ENCODE measurements around the gene G3BP2. TPM values are rescaled to one million over a fixed set of nuclear protein-coding genes. Genes with fewer than 3 reads are reported as not detected.
A peak's percentile ranks its signal among the peaks of the same experiment; 100 is the strongest.
"Not testable (repeated sequence)": the region's sequence is repeated elsewhere in the genome, so short reads cannot be mapped to it uniquely, and the experiment has no call there.

Gene G3BP2
- total and polyA plus RNA-seq, 7 experiments from 2014 or later, result 115 to 299 (median 164) TPM

DNA sequence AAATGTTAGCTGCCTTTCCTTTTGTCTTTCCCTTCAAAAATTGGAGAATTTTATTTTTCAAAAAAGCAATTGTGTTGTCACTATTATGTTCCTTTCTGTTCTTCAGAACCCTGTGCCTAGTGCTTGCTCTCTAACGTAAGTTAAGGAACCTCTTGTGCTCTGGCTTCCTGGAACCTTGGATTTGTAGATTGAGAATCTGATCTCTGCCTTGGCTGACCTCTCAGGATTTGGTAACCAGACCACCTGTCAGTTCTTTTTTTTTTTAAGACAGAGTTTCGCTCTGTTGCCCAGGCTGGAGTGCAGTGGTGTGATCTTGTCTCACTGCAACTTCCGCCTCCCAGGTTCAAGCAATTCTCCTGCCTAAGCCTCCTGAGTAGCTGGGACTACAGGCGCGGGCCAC is 18.9 kb upstream of the G3BP2 start:
- Mint-ChIP-seq H3K4me1 (peaks cover 0 to 33% (median 22%) of the 10 kb centered on the region in 7 donors), H3K36me3 (peaks cover 3 to 25% (median 5%) of the 10 kb centered on the region in 5 donors)
- H3K36me3 ChIP-seq (ENCODE audit: control insufficient read depth in 2 of 3, insufficient read depth in 3 of 3, low read length in 3 of 3); H3K27me3 Mint-ChIP-seq; DNase-seq; ATAC-seq; H3K9me3 Mint-ChIP-seq; CTCF ChIA-PET; H3K27ac ChIP-seq (ENCODE audit: low read depth, low read length); H3K27ac Mint-ChIP-seq; intact Hi-C loops (cut with micrococcal nuclease); H3K9me3 ChIP-seq (ENCODE audit: control insufficient read depth in 2 of 3, low read length in 3 of 3); H3K4me3 Mint-ChIP-seq; POLR2A ChIA-PET; H3K4me3 ChIP-seq (ENCODE audit: low read length); H3K27me3 ChIP-seq (ENCODE audit: control insufficient read depth in 2 of 2, insufficient read depth in 2 of 2, low read length in 2 of 2): not testable (repeated sequence)
- peaks cover 3 to 16% of the 10 kb centered on the region in 2 donors for H3K4me1 ChIP-seq (ENCODE audit: control insufficient read depth in 2 of 2, insufficient read depth in 2 of 2, low read length in 2 of 2)

DNA sequence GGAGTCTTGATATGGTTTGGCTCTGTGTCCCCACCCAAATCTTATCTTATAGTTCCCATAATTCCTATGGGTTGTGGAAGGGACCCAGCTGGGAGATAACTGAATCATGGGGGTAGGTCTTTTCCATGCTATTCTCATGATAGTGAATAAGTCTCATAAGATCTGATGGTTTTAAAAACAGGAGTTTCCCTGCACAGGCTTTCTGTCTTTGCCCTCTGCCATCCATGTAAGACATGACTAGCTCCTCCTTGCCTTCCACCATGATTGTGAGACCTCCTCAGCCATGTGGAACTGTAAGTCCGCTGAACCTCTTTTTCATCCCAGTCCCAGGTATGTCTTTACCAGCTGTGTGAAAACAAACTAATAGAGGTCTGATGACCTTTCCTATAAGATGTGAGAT is 13.9 kb upstream of the G3BP2 start:
- H3K36me3 ChIP-seq (ENCODE audit: control insufficient read depth in 2 of 3, insufficient read depth in 3 of 3, low read length in 3 of 3); H3K9me3 Mint-ChIP-seq; H3K4me3 ChIP-seq (ENCODE audit: low read length); H3K27me3 ChIP-seq (ENCODE audit: control insufficient read depth in 2 of 2, insufficient read depth in 2 of 2, low read length in 2 of 2); H3K27ac ChIP-seq (ENCODE audit: low read depth, low read length); H3K27me3 Mint-ChIP-seq; CTCF ChIA-PET; H3K9me3 ChIP-seq (ENCODE audit: control insufficient read depth in 2 of 3, low read length in 3 of 3); DNase-seq; H3K4me3 Mint-ChIP-seq; intact Hi-C loops (cut with micrococcal nuclease); ATAC-seq: not testable (repeated sequence)
- Mint-ChIP-seq H3K36me3 (peaks cover 0 to 19% (median 0%) of the 10 kb centered on the region in 5 donors), H3K27ac (peak overlapping the region in 5 of 9 donors; percentile 14 to 89 (median 67)), H3K4me1 (peaks cover 10 to 42% (median 27%) of the 10 kb centered on the region in 7 donors)
- POLR2A ChIA-PET, result interaction anchor here (0.5 to 1.2 kb wide), 4 partner anchors 8 to 39 kb away, joined by 3 to 5 read pairs (median 4); partner anchors contain the start of gene G3BP2
- H3K4me1 ChIP-seq (ENCODE audit: control insufficient read depth in 2 of 2, insufficient read depth in 2 of 2, low read length in 2 of 2), result peaks cover 18 to 24% of the 10 kb centered on the region in 2 donors

DNA sequence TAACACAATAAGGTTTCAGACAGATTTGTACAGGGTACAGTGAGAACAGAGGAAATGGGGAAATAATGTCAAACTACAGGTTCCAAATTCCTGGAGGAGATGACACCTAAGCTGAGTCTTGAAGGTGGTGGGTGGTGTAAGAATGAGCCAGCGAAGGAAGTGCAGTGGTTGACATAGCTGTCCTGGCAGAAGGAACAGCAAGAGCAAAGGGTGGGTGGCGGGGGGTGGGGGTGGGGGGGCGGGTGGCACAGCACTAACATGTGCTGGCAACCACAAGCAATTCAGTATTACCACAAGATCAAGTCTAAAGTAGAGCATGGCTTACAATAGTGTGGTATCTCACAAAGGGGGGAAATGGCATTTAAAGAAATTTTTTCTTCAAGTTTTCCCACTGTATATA is 13.1 kb upstream of the G3BP2 start:
- ChIA-PET POLR2A (interaction anchor here (1.0 to 1.2 kb wide), 3 partner anchors 13 to 37 kb away, joined by 3 to 4 read pairs (median 3); partner anchors contain the start of gene G3BP2), CTCF (interaction anchor here (0.6 to 1.3 kb wide), 3 partner anchors 13 to 781 kb away, joined by 3 read pairs; partner anchors contain the start of gene USO1)
- Mint-ChIP-seq H3K27ac (peak overlapping the region in 6 of 9 donors; percentile 3 to 93 (median 72)), H3K36me3 (peaks cover 0 to 21% (median 0%) of the 10 kb centered on the region in 5 donors), H3K9me3 (peaks cover 0 to 6% (median 3%) of the 10 kb centered on the region in 11 donors), H3K27me3 (no peaks in the 10 kb centered on the region), H3K4me3 (peak overlapping the region in 7 of 10 donors; percentile 10 to 67 (median 17)), H3K4me1 (peaks cover 10 to 47% (median 31%) of the 10 kb centered on the region in 7 donors)
- Histone ChIP-seq H3K9me3 (ENCODE audit: control insufficient read depth in 2 of 3, low read length in 3 of 3) (no peaks in the 10 kb centered on the region), H3K27ac (ENCODE audit: low read depth, low read length) (no peak overlapping the region), H3K4me1 (ENCODE audit: control insufficient read depth in 2 of 2, insufficient read depth in 2 of 2, low read length in 2 of 2) (peaks cover 18 to 24% of the 10 kb centered on the region in 2 donors), H3K4me3 (ENCODE audit: low read length) (no peak overlapping the region), H3K36me3 (ENCODE audit: control insufficient read depth in 2 of 3, insufficient read depth in 3 of 3, low read length in 3 of 3) (no peaks in the 10 kb centered on the region), H3K27me3 (ENCODE audit: control insufficient read depth in 2 of 2, insufficient read depth in 2 of 2, low read length in 2 of 2) (no peaks in the 10 kb centered on the region)
- intact Hi-C loops (cut with micrococcal nuclease), result no loop called here
- ATAC-seq, result peak; percentile 89
- peak in 6 of 9 donors; percentile 22 to 43 (median 29) for DNase-seq

DNA sequence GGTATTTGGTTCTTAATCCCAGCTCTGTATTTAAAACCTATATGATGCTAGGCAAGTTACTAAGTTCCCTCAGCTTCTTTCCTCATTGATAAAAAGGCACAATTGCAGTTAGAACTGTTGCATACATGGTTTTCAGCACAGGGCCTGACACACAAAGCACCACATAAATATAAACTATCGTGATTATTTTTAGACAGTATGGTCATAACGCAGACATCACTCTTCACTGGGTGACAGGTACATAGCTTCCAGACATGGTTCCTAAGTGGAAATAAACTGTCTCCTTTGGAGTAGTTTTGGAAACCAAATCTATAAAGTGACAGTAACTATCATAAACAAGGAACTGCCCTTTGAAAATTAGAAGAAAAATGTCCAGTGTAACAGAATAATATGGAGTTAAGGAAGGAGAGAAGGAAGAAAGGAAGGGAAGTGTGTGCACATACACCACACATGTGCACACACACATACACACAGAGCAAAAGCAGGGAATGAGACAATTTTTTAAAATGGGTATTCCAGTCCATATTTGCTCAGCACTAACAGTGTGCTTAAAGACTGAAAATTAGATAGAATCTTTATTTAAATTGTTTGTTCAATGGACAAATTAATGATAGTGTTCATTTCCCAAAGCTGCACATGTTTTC is 12.5 kb upstream of the G3BP2 start:
- Histone ChIP-seq H3K4me3 (ENCODE audit: low read length) (no peak overlapping the region), H3K27me3 (ENCODE audit: control insufficient read depth in 2 of 2, insufficient read depth in 2 of 2, low read length in 2 of 2) (no peaks in the 10 kb centered on the region), H3K27ac (ENCODE audit: low read depth, low read length) (no peak overlapping the region), H3K9me3 (ENCODE audit: control insufficient read depth in 2 of 3, low read length in 3 of 3) (no peaks in the 10 kb centered on the region), H3K36me3 (ENCODE audit: control insufficient read depth in 2 of 3, insufficient read depth in 3 of 3, low read length in 3 of 3) (no peaks in the 10 kb centered on the region), H3K4me1 (ENCODE audit: control insufficient read depth in 2 of 2, insufficient read depth in 2 of 2, low read length in 2 of 2) (peaks cover 18 to 24% of the 10 kb centered on the region in 2 donors)
- H3K4me1 Mint-ChIP-seq, result peaks cover 10 to 47% (median 31%) of the 10 kb centered on the region in 7 donors
- H3K9me3 Mint-ChIP-seq, result peaks cover 0 to 6% (median 3%) of the 10 kb centered on the region in 11 donors
- H3K27ac Mint-ChIP-seq, result peak overlapping the region in 6 of 9 donors; percentile 3 to 93 (median 40)
- ChIA-PET POLR2A (interaction anchor here (0.6 to 1.1 kb wide), 3 partner anchors 9 to 13 kb away, joined by 3 to 5 read pairs (median 3); no protein-coding TSS in a partner anchor), CTCF (interaction anchor here (0.6 to 1.3 kb wide), 3 partner anchors 12 to 781 kb away, joined by 3 read pairs; partner anchors contain the start of gene USO1)
- DNase-seq, result no peak
- ATAC-seq, result no peak
- peaks cover 0 to 21% (median 0%) of the 10 kb centered on the region in 5 donors for H3K36me3 Mint-ChIP-seq
- intact Hi-C loops (cut with micrococcal nuclease), result loop anchor here in 1 of 2 donors (2.0 kb wide), 1 partner anchor 13 kb away; no protein-coding TSS in a partner anchor
- H3K27me3 Mint-ChIP-seq, result no peaks in the 10 kb centered on the region
- H3K4me3 Mint-ChIP-seq, result peak overlapping the region in 2 of 10 donors; percentile 10 to 16

DNA sequence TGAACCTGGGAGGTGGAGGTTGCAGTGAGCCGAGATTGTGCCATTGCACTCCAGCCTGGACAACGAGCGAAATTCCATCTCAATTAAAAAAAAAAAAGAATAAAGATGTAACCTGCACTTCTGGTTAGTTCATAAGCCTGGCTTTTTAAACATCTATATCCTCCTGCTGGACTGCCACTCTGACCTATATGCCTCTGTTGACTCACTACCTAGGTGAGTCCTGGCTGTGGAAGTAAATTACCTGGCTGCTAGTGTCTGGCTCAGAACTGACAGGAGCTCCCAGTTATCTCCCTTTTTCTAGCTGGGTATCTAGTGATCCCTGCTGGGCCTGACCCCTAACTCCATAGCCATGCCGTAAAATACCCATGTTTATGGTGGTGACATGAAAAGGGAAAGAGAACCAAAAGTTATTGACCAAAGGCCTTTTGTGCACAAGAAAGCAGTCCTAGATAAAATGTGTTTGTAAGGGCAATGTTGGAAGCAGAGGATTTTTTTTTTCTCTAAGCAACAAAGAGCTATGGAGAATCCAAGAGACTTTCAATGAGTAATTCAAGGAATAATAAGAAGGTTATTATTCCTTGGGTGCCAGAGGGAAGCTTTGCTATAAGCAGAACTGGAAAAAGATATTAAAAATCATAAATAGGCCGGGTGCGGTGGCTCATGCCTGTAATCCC is 10.4 kb upstream of the G3BP2 start:
- H3K4me1 ChIP-seq (ENCODE audit: control insufficient read depth in 2 of 2, insufficient read depth in 2 of 2, low read length in 2 of 2), result peaks cover 18 to 24% of the 10 kb centered on the region in 2 donors
- H3K27ac Mint-ChIP-seq, result peak overlapping the region in 8 of 9 donors; percentile 45 to 91 (median 83)
- H3K36me3 Mint-ChIP-seq, result peaks cover 0 to 19% (median 0%) of the 10 kb centered on the region in 5 donors
- no peak overlapping the region for H3K4me3 ChIP-seq (ENCODE audit: low read length)
- ChIA-PET POLR2A (interaction anchor here (0.6 to 2.8 kb wide), 5 partner anchors 10 to 41 kb away, joined by 3 to 22 read pairs (median 3); partner anchors contain the start of genes G3BP2 and USO1), CTCF (no interaction called here)
- H3K36me3 ChIP-seq (ENCODE audit: control insufficient read depth in 2 of 3, insufficient read depth in 3 of 3, low read length in 3 of 3), result no peaks in the 10 kb centered on the region
- H3K27ac ChIP-seq (ENCODE audit: low read depth, low read length), result no peak overlapping the region
- no peaks in the 10 kb centered on the region for H3K27me3 Mint-ChIP-seq
- peak overlapping the region in 3 of 10 donors; percentile 11 to 67 (median 29) for H3K4me3 Mint-ChIP-seq
- intact Hi-C loops (cut with micrococcal nuclease), result loop anchor here (1.0 to 2.0 kb wide), 2 partner anchors 10 to 15 kb away; partner anchors contain the start of gene G3BP2 (in 1 of the 2)
- peaks cover 0 to 6% (median 3%) of the 10 kb centered on the region in 11 donors for H3K9me3 Mint-ChIP-seq
- H3K4me1 Mint-ChIP-seq, result peaks cover 10 to 47% (median 31%) of the 10 kb centered on the region in 7 donors
- DNase-seq, result no peak
- no peaks in the 10 kb centered on the region for H3K9me3 ChIP-seq (ENCODE audit: control insufficient read depth in 2 of 3, low read length in 3 of 3)
- no peak for ATAC-seq
- no peaks in the 10 kb centered on the region for H3K27me3 ChIP-seq (ENCODE audit: control insufficient read depth in 2 of 2, insufficient read depth in 2 of 2, low read length in 2 of 2)

DNA sequence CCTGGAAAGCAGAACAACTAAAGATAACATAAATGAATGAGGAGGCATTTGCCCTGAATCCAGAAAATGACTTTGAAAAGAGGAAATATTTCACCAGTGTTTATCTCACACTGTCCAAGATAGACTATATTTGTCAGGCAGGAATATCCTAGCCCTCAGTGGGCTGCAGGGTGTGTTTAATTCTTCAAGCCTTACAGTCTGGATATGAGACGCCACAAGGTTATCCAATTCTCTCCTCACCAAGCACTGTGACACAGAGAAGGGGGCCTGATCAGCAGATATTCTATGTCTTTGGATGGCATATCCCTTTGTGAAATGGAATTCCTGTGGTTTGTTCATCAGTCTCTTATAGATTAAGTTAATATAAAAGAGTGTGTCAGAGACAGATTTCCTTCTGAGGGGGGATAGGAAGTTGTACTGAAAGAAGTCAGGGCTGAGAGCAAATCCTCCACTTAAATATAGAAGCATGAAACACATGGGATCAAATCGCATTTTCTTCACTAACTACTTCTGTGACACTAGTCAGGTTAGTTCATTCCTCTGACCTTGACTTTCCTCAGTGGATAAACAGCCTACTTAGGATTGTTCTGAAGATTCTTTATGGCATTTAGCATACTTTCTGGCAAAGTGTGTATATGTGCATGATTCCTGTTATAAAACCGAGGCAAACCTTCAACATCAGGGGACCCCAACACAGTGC is 6.8 kb upstream of the G3BP2 start:
- peaks cover 0 to 10% of the 10 kb centered on the region in 2 donors for H3K4me1 ChIP-seq (ENCODE audit: control insufficient read depth in 2 of 2, insufficient read depth in 2 of 2, low read length in 2 of 2)
- no peaks in the 10 kb centered on the region for H3K9me3 ChIP-seq (ENCODE audit: control insufficient read depth in 2 of 3, low read length in 3 of 3)
- DNase-seq (no peak), ATAC-seq (no peak)
- Mint-ChIP-seq H3K36me3 (peaks cover 0 to 4% (median 0%) of the 10 kb centered on the region in 5 donors), H3K27me3 (no peaks in the 10 kb centered on the region), H3K9me3 (no peaks in the 10 kb centered on the region), H3K27ac (no peak overlapping the region), H3K4me3 (no peak overlapping the region), H3K4me1 (peaks cover 8 to 22% (median 17%) of the 10 kb centered on the region in 7 donors)
- H3K4me3 ChIP-seq (ENCODE audit: low read length), result no peak overlapping the region
- no peak overlapping the region for H3K27ac ChIP-seq (ENCODE audit: low read depth, low read length)
- no peaks in the 10 kb centered on the region for H3K36me3 ChIP-seq (ENCODE audit: control insufficient read depth in 2 of 3, insufficient read depth in 3 of 3, low read length in 3 of 3)
- H3K27me3 ChIP-seq (ENCODE audit: control insufficient read depth in 2 of 2, insufficient read depth in 2 of 2, low read length in 2 of 2), result no peaks in the 10 kb centered on the region
- POLR2A ChIA-PET, result no interaction called here
- intact Hi-C loops (cut with micrococcal nuclease), result loop anchor here in 1 of 2 donors (10.0 kb wide), 1 partner anchor 1235 kb away; the partner anchor contains the start of gene AREG
- CTCF ChIA-PET, result no interaction called here
